Calu3 (cell line): ENCODE results near the gene GTF2F2. TPM values are rescaled to one million over a fixed set of nuclear protein-coding genes. Genes with fewer than 3 reads are reported as not detected.

Source experiments
- BruUV-seq: library from RNA; stranded (reverse); fragments of 400-500 nt; replicated peaks from 2 replicates; lab custom pipeline; 2021; lab: Mats Ljungman, UMichigan
- CTCF ChIA-PET: fragments of 300-600 bp; sonication (Branson Sonifier 250); formaldehyde crosslinking; loops from one replicate; lab custom pipeline; 2022; ENCODE audit warnings: antibody characterized with exemption; lab: Charles Lee
- DNase-seq: peaks from one replicate; pipeline ENCODE4 v3.0.0; 2022
- H3K27ac Mint-ChIP-seq: one replicate; pipeline ENCODE4 v1.8.0; 2022; ENCODE audit warnings: mixed read lengths; ENCODE audit not compliant: unreplicated experiment
- H3K27me3 Mint-ChIP-seq: one replicate; pipeline ENCODE4 v1.8.0; 2022; ENCODE audit warnings: mixed read lengths; ENCODE audit not compliant: unreplicated experiment
- H3K36me3 Mint-ChIP-seq: one replicate; pipeline ENCODE4 v1.8.0; 2022; ENCODE audit warnings: mild to moderate bottlenecking, moderate library complexity, mixed read lengths; ENCODE audit not compliant: insufficient read depth, unreplicated experiment
- H3K4me1 Mint-ChIP-seq: one replicate; pipeline ENCODE4 v1.8.0; 2022; ENCODE audit warnings: mild to moderate bottlenecking, low read depth, mixed read lengths; ENCODE audit not compliant: unreplicated experiment
- H3K4me3 Mint-ChIP-seq: one replicate; pipeline ENCODE4 v1.8.0; 2022; ENCODE audit warnings: mild to moderate bottlenecking, low read depth, moderate library complexity, mixed read lengths; ENCODE audit not compliant: unreplicated experiment
- H3K9me3 Mint-ChIP-seq: one replicate; pipeline ENCODE4 v1.8.0; 2022; ENCODE audit warnings: low read depth, mixed read lengths; ENCODE audit not compliant: unreplicated experiment
- CTCF ChIP-seq: fragments of 200-600 bp; IDR thresholded peaks from one replicate; pipeline ENCODE4 v1.8.0; 2022; ENCODE audit warnings: antibody characterized with exemption; ENCODE audit not compliant: unreplicated experiment
- intact Hi-C: fragments of 100-400 bp; cut with micrococcal nuclease; formaldehyde crosslinking; loops from one replicate; pipeline ENCODE4 v1.10.0; 2022; ENCODE audit not compliant: unreplicated experiment
- total RNA-seq: library from RNA; stranded (reverse); gene quantifications from 2 replicates; pipeline ENCODE4 v1.2.3, GENCODE V29; 2022

Gene GTF2F2
- total RNA-seq, 1 experiment from 2014 or later = 23.9 TPM

DNA sequence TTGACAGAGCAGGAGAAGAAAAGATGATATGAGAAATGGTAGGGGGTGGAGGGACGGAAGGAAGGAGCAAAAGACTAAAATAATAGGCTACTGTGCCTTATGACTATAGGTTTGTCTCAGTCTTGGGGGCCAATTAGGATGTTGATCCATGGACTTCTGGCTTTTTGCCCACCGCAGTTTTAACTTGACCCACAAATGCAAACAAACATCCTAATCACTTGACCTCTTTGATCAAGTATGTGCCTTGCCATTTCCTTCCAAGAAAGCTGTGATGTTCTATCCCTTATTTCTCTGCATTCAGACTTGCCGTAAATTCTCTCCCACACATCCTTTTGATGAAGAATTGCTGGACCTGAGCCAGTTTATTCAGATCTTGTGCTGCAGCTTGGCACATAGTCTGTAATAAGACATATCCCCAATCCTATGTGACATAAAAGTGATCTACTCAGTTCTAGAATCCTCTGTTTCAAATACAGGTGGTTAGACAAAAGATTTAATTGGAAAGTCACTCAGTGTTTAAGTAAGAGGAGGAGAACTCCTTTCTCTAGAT lies 157.9 kb downstream of the GTF2F2 start:
- CTCF ChIA-PET = no interaction called here
- H3K9me3 Mint-ChIP-seq = peaks cover 2% of the 10 kb centered on the region
- no peak for TF ChIP-seq CTCF
- H3K4me1 Mint-ChIP-seq = no peaks in the 10 kb centered on the region
- intact Hi-C loops = no loop called here
- peaks cover 5% of the 10 kb centered on the region for H3K36me3 Mint-ChIP-seq
- DNase-seq = no peak
- H3K27ac Mint-ChIP-seq = no peak overlapping the region
- no TSS peak for BruUV-seq
- no peaks in the 10 kb centered on the region for H3K27me3 Mint-ChIP-seq
- H3K4me3 Mint-ChIP-seq = no peak overlapping the region

DNA sequence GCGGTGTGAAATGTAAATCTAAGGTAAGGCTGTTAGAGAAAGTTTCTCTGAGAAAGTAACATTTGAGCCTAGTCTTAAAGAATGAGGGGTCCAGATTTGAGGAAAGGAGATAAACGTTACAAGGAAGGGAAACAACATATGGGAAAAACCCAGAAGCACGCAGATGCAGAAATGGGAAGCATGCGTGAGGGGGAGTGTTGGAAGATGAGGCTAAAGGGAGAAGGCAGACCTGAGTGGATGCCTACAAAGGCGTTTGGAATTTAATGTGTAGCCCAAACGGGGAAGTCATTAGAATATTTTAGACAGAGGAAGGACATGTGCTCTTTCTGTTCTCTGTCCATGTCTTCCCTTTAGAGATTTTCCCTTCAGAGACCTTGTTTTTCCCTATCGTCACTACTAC lies 159.7 kb downstream of the GTF2F2 start:
- Mint-ChIP-seq H3K27me3 (no peaks in the 10 kb centered on the region), H3K4me3 (no peak overlapping the region), H3K9me3 (peaks cover 2% of the 10 kb centered on the region), H3K27ac (no peak overlapping the region), H3K4me1 (no peaks in the 10 kb centered on the region), H3K36me3 (peaks cover 2% of the 10 kb centered on the region)
- no peak for DNase-seq
- CTCF ChIA-PET = interaction anchor here (0.6 to 2.3 kb wide), 5 partner anchors 60 to 549 kb away, joined by 3 to 26 read pairs (median 4); no protein-coding TSS in a partner anchor
- no peak for TF ChIP-seq CTCF
- BruUV-seq = no TSS peak
- intact Hi-C loops = no loop called here

- BruUV-seq = no TSS peak
- Mint-ChIP-seq H3K4me3 (no peak overlapping the region), H3K9me3 (peaks cover 2% of the 10 kb centered on the region), H3K36me3 (no peaks in the 10 kb centered on the region), H3K27ac (no peak overlapping the region), H3K4me1 (no peaks in the 10 kb centered on the region), H3K27me3 (no peaks in the 10 kb centered on the region)
- CTCF ChIA-PET = interaction anchor here (0.6 to 2.3 kb wide), 4 partner anchors 11 to 234 kb away, joined by 3 to 26 read pairs (median 7); no protein-coding TSS in a partner anchor
- intact Hi-C loops = loop anchor here (1.0 kb wide), 1 partner anchor 234 kb away; no protein-coding TSS in a partner anchor
- DNase-seq = peak; percentile 77
- peak; percentile 60 for TF ChIP-seq CTCF
Measured at GRCh38 chr13:45280751-45281634, 160.7 kb downstream of the GTF2F2 start.

GRCh38 chr13:45282994-45283393 lies 162.7 kb downstream of the GTF2F2 start:
- BruUV-seq = no TSS peak
- intact Hi-C loops = no loop called here
- Mint-ChIP-seq H3K27ac (no peak overlapping the region), H3K4me3 (no peak overlapping the region), H3K36me3 (peaks cover 5% of the 10 kb centered on the region), H3K4me1 (no peaks in the 10 kb centered on the region), H3K9me3 (no peaks in the 10 kb centered on the region), H3K27me3 (no peaks in the 10 kb centered on the region)
- no peak for TF ChIP-seq CTCF
- no peak for DNase-seq
- CTCF ChIA-PET = interaction anchor here (0.6 kb wide), 1 partner anchor 236 kb away, joined by 3 read pairs; no protein-coding TSS in a partner anchor
